Ureter (tissue), 1 donor: Measurements from ENCODE around the gene TP53I3. TPM values are rescaled to one million over a fixed set of nuclear protein-coding genes. Genes with fewer than 3 reads are reported as not detected.
"Not testable (repeated sequence)": the region's sequence is repeated elsewhere in the genome, so short reads cannot be mapped to it uniquely, and the experiment has no call there.

Experiments
- DNase-seq: peaks from one replicate; pipeline ENCODE4 v3.0.0-alpha.2; 2020; ENCODE audit warnings: low spot score
- total RNA-seq: library from RNA; stranded (reverse); gene quantifications from one replicate; pipeline ENCODE4 v1.2.4, GENCODE V29; 2023
- donor health status: DM: yes; HTN: yes; CAD: no.

The TP53I3 gene
- total RNA-seq, result 30.5 TPM

GRCh38 chr2:24084386-24085199 lies at the start of gene TP53I3:
Gene TP53I3, minus strand, starts transcription at chr2:24084834. Its CDS starts 508 bp downstream, at chr2:24084326.
- peak; percentile 91 for DNase-seq

GRCh38 chr2:24132543-24132942 lies 47.9 kb upstream of the TP53I3 start:
- no peak for DNase-seq

GRCh38 chr2:24125956-24126355 lies 41.3 kb upstream of the TP53I3 start:
- DNase-seq, result no peak

- DNase-seq, result no peak
Observed at GRCh38 chr2:24123922-24124580, 39.4 kb upstream of the TP53I3 start.

- DNase-seq, result peak; percentile 90
Observed at GRCh38 chr2:24123195-24123921, 38.7 kb upstream of the TP53I3 start, which contains the start of the genes FAM228B and PFN4. Gene FAM228B, plus strand, starts transcription at chr2:24123469. Its CDS starts 893 bp downstream, at chr2:24124362. Gene PFN4, minus strand, starts transcription at chr2:24123334. Its CDS starts 799 bp downstream, at chr2:24122535.

- DNase-seq, result no peak
Observed at GRCh38 chr2:24122366-24123194, 37.9 kb upstream of the TP53I3 start.

- DNase-seq, result no peak
Observed at GRCh38 chr2:24121469-24121868, 36.8 kb upstream of the TP53I3 start.

- no peak for DNase-seq
Observed at GRCh38 chr2:24121066-24121465, 36.4 kb upstream of the TP53I3 start.

GRCh38 chr2:24117902-24118301 lies 33.3 kb upstream of the TP53I3 start:
- DNase-seq, result no peak

- no peak for DNase-seq
Observed at GRCh38 chr2:24115057-24115456, 30.4 kb upstream of the TP53I3 start.

GRCh38 chr2:24111407-24111901 lies 26.8 kb upstream of the TP53I3 start:
- DNase-seq, result no peak

GRCh38 chr2:24110660-24111303 lies 26.1 kb upstream of the TP53I3 start:
- DNase-seq, result no peak

- DNase-seq, result not testable (repeated sequence)
Observed at GRCh38 chr2:24109431-24109830, 24.8 kb upstream of the TP53I3 start.

- no peak for DNase-seq
Observed at GRCh38 chr2:24107336-24107735, 22.7 kb upstream of the TP53I3 start.

GRCh38 chr2:24106786-24107185 lies 22.2 kb upstream of the TP53I3 start:
- DNase-seq, result no peak

GRCh38 chr2:24105816-24106215 lies 21.2 kb upstream of the TP53I3 start:
- no peak for DNase-seq

GRCh38 chr2:24104906-24105305 lies 20.3 kb upstream of the TP53I3 start:
- no peak for DNase-seq

- DNase-seq, result no peak
Observed at GRCh38 chr2:24104110-24104650, 19.5 kb upstream of the TP53I3 start.

GRCh38 chr2:24102677-24103076 lies 18.0 kb upstream of the TP53I3 start:
- no peak for DNase-seq

GRCh38 chr2:24101992-24102391 lies 17.4 kb upstream of the TP53I3 start:
- DNase-seq, result no peak
